Neural progenitor cell (in vitro differentiated cells): ENCODE measurements around the gene GNA15. TPM values are rescaled to one million over a fixed set of nuclear protein-coding genes. Genes with fewer than 3 reads are reported as not detected.

Experiments
- DNase-seq: peaks from one replicate; pipeline ENCODE4 v3.0.0-alpha.2; 2016; ENCODE audit warnings: low spot score
- H2AFZ ChIP-seq: fragments of 200-600 bp; sonication (generic); replicated peaks from 2 replicates; pipeline ENCODE4 v1.6.1; 2016; ENCODE audit warnings: antibody characterized with exemption
- H3F3A ChIP-seq: fragments of 200-600 bp; sonication (generic); 2 replicates; pipeline ENCODE4 v1.6.1; 2016; ENCODE audit warnings: antibody characterized with exemption, low read depth
- H3K27ac ChIP-seq: fragments of 200-600 bp; sonication (generic); 2 replicates; pipeline ENCODE4 v1.5.1; 2016; ENCODE audit warnings: mild to moderate bottlenecking
- H3K27me3 ChIP-seq: fragments of 200-600 bp; sonication (generic); 2 replicates; pipeline ENCODE4 v1.6.1; 2016; ENCODE audit warnings: mild to moderate bottlenecking, moderate library complexity
- H3K36me3 ChIP-seq: fragments of 200-600 bp; sonication (generic); 2 replicates; pipeline ENCODE4 v1.5.1; 2016
- H3K4me1 ChIP-seq: fragments of 200-600 bp; sonication (generic); 2 replicates; pipeline ENCODE4 v1.6.1; 2016; ENCODE audit warnings: mixed run types
- H3K4me2 ChIP-seq: fragments of 200-600 bp; sonication (generic); 2 replicates; pipeline ENCODE4 v1.6.1; 2016
- H3K4me3 ChIP-seq: fragments of 200-600 bp; sonication (generic); 2 replicates; pipeline ENCODE4 v1.5.1; 2016
- H3K79me2 ChIP-seq: fragments of 200-600 bp; sonication (generic); 2 replicates; pipeline ENCODE4 v1.6.1; 2016; ENCODE audit warnings: low read depth
- H3K9ac ChIP-seq: fragments of 200-600 bp; sonication (generic); 2 replicates; pipeline ENCODE4 v1.6.1; 2016
- H3K9me3 ChIP-seq: fragments of 200-600 bp; sonication (generic); 2 replicates; pipeline ENCODE4 v1.5.1; 2016; ENCODE audit warnings: low read depth
- H4K20me1 ChIP-seq: fragments of 200-600 bp; sonication (generic); 2 replicates; pipeline ENCODE4 v1.6.1; 2016; ENCODE audit warnings: low read depth
- H3K27ac Mint-ChIP-seq: 3 replicates; pipeline ENCODE4 v1.8.0; 2021; ENCODE audit warnings: mixed read lengths
- H3K27me3 Mint-ChIP-seq: 2 replicates; pipeline ENCODE4 v1.8.0; 2022; ENCODE audit warnings: low read depth, mild to moderate bottlenecking, inconsistent platforms, moderate library complexity, mixed read lengths; ENCODE audit not compliant: insufficient read depth
- H3K36me3 Mint-ChIP-seq: 3 replicates; pipeline ENCODE4 v1.8.0; 2021; ENCODE audit warnings: mixed read lengths
- H3K4me1 Mint-ChIP-seq: 3 replicates; pipeline ENCODE4 v1.8.0; 2021; ENCODE audit warnings: mixed read lengths
- H3K4me3 Mint-ChIP-seq: 3 replicates; pipeline ENCODE4 v1.8.0; 2021; ENCODE audit warnings: mild to moderate bottlenecking, moderate library complexity, mixed read lengths
- H3K9me3 Mint-ChIP-seq: 3 replicates; pipeline ENCODE4 v1.8.0; 2020; ENCODE audit warnings: mixed read lengths
- CTCF ChIP-seq: fragments of 200-600 bp; sonication (generic); IDR thresholded peaks from 2 replicates; pipeline ENCODE4 v1.5.1; 2017; ENCODE audit warnings: antibody characterized with exemption, mild to moderate bottlenecking
- EZH2 ChIP-seq: fragments of 200-600 bp; sonication (generic); IDR thresholded peaks from 2 replicates; pipeline ENCODE4 v1.6.1; 2017; ENCODE audit warnings: antibody characterized with exemption, mild to moderate bottlenecking, moderate library complexity
- EZH2phosphoT487 ChIP-seq: fragments of 200-600 bp; sonication (generic); IDR thresholded peaks from 2 replicates; pipeline ENCODE4 v1.6.1; 2017; ENCODE audit warnings: antibody characterized with exemption
- total RNA-seq: library from RNA; depleted of rRNA; stranded (reverse); fragments of >200 nt; gene quantifications from 2 replicates; pipeline ENCODE4 v1.2.3, GENCODE V29; 2015; ENCODE audit warnings: low replicate concordance

Gene GNA15
- total RNA-seq, 1 donor from 2014 or later: not detected

GRCh38 chr19:3159565-3159964 is 23.7 kb downstream of the GNA15 start:
- DNase-seq: no peak

GRCh38 chr19:3160219-3160618 is 24.4 kb downstream of the GNA15 start:
- Histone ChIP-seq H4K20me1 (no peaks in the 10 kb centered on the region), H3K79me2 (no peaks in the 10 kb centered on the region), H3F3A (no peaks in the 10 kb centered on the region), H3K9me3 (no peaks in the 10 kb centered on the region), H3K36me3 (no peaks in the 10 kb centered on the region), H3K27ac (no peak overlapping the region), H3K9ac (no peak overlapping the region), H2AFZ (no peak overlapping the region), H3K4me3 (no peak overlapping the region), H3K4me2 (no peak overlapping the region), H3K27me3 (peaks cover 15% of the 10 kb centered on the region), H3K4me1 (no peaks in the 10 kb centered on the region)
- TF ChIP-seq EZH2phosphoT487: no peak
- Mint-ChIP-seq H3K4me3 (no peak overlapping the region), H3K27me3 (peaks cover 15% of the 10 kb centered on the region), H3K9me3 (peaks cover 2% of the 10 kb centered on the region), H3K27ac (no peak overlapping the region), H3K4me1 (peaks cover 3% of the 10 kb centered on the region), H3K36me3 (peaks cover 3% of the 10 kb centered on the region)
- DNase-seq: no peak

More at GRCh38 chr19:3159565-3159964, 23.7 kb downstream of the GNA15 start:
- TF ChIP-seq CTCF (no peak), EZH2phosphoT487 (no peak), EZH2 (no peak)
- Histone ChIP-seq H3K9me3 (no peaks in the 10 kb centered on the region), H3K36me3 (no peaks in the 10 kb centered on the region), H3K79me2 (no peaks in the 10 kb centered on the region), H3K4me2 (no peak overlapping the region), H3F3A (no peaks in the 10 kb centered on the region), H3K4me1 (no peaks in the 10 kb centered on the region), H4K20me1 (no peaks in the 10 kb centered on the region), H3K9ac (no peak overlapping the region), H3K4me3 (no peak overlapping the region), H3K27ac (no peak overlapping the region), H3K27me3 (peaks cover 12% of the 10 kb centered on the region), H2AFZ (no peak overlapping the region)
- Mint-ChIP-seq H3K27me3 (peaks cover 15% of the 10 kb centered on the region), H3K4me1 (peaks cover 3% of the 10 kb centered on the region), H3K27ac (no peak overlapping the region), H3K36me3 (peaks cover 3% of the 10 kb centered on the region), H3K9me3 (peaks cover 2% of the 10 kb centered on the region), H3K4me3 (no peak overlapping the region)

- Histone ChIP-seq H3K4me3 (no peak overlapping the region), H3K27ac (no peak overlapping the region), H3K4me2 (no peak overlapping the region), H3K79me2 (no peaks in the 10 kb centered on the region), H3K9ac (no peak overlapping the region), H2AFZ (no peak overlapping the region), H3K36me3 (no peaks in the 10 kb centered on the region), H3K9me3 (no peaks in the 10 kb centered on the region), H3K27me3 (peaks cover 15% of the 10 kb centered on the region), H4K20me1 (no peaks in the 10 kb centered on the region), H3K4me1 (no peaks in the 10 kb centered on the region), H3F3A (no peaks in the 10 kb centered on the region)
- no peak for DNase-seq
- H3K27me3 Mint-ChIP-seq: peaks cover 11% of the 10 kb centered on the region
- no peaks in the 10 kb centered on the region for H3K9me3 Mint-ChIP-seq
- no peak overlapping the region for H3K4me3 Mint-ChIP-seq
- no peaks in the 10 kb centered on the region for H3K4me1 Mint-ChIP-seq
- TF ChIP-seq EZH2 (no peak), EZH2phosphoT487 (no peak), CTCF (no peak)
- H3K27ac Mint-ChIP-seq: no peak overlapping the region
- H3K36me3 Mint-ChIP-seq: no peaks in the 10 kb centered on the region
These were observed 25.6 kb downstream of the GNA15 start for GRCh38 chr19:3161453-3161852.

- Mint-ChIP-seq H3K4me3 (no peak overlapping the region), H3K27me3 (peaks cover 13% of the 10 kb centered on the region), H3K27ac (no peak overlapping the region), H3K36me3 (no peaks in the 10 kb centered on the region), H3K9me3 (no peaks in the 10 kb centered on the region), H3K4me1 (no peaks in the 10 kb centered on the region)
- DNase-seq: no peak
- Histone ChIP-seq H3K4me3 (no peak overlapping the region), H3K4me1 (no peaks in the 10 kb centered on the region), H3K9me3 (no peaks in the 10 kb centered on the region), H3K36me3 (no peaks in the 10 kb centered on the region), H3K27ac (no peak overlapping the region), H2AFZ (no peak overlapping the region), H3K4me2 (no peak overlapping the region), H3K9ac (no peak overlapping the region), H3K27me3 (peaks cover 15% of the 10 kb centered on the region), H4K20me1 (no peaks in the 10 kb centered on the region), H3F3A (no peaks in the 10 kb centered on the region), H3K79me2 (no peaks in the 10 kb centered on the region)
- TF ChIP-seq EZH2phosphoT487: no peak
- no peak for TF ChIP-seq CTCF
- no peak for TF ChIP-seq EZH2
These were observed 26.8 kb downstream of the GNA15 start for GRCh38 chr19:3162418-3163229.
